Stomach (tissue), 9 donors: Measurements from ENCODE around the gene DPH7. TPM values are rescaled to one million over a fixed set of nuclear protein-coding genes. Genes with fewer than 3 reads are reported as not detected.

ENCODE experiments used
- DNase-seq, 2 donors: peaks; one replicate each; pipeline versions ENCODE4 v3.0.0 to v3.0.0-alpha.2; 2013 to 2019
- H3K27ac ChIP-seq, 5 donors: fragments of 200-600 bp in 4 of 5; sonication (generic) in 4 of 5; one replicate each; pipeline ENCODE4 v1.5.1; 2013 to 2019; ENCODE audit warnings: mild to moderate bottlenecking in 1 of 5, moderate library complexity in 1 of 5
- H3K27me3 ChIP-seq, 3 donors: fragments of 200-600 bp; sonication (generic); one replicate each; pipeline ENCODE4 v1.5.1; 2017 to 2019; ENCODE audit warnings: mixed run types in 1 of 3
- H3K36me3 ChIP-seq, 4 donors: fragments of 200-600 bp; sonication (generic); 1 replicate in 3 of 4; 2 replicates in 1 of 4; pipeline ENCODE4 v1.5.1; 2016 to 2019
- H3K4me1 ChIP-seq, 4 donors: fragments of 200-600 bp; sonication (generic); one replicate each; pipeline ENCODE4 v1.5.1; 2016 to 2019
- H3K4me3 ChIP-seq, 4 donors: fragments of 200-600 bp; sonication (generic) in 3 of 4; one replicate each; pipeline ENCODE4 v1.5.1; 2016 to 2019; ENCODE audit warnings: mild to moderate bottlenecking in 1 of 4
- H3K9me3 ChIP-seq, 4 donors: fragments of 200-600 bp; sonication (generic); one replicate each; pipeline ENCODE4 v1.5.1; 2016 to 2019
- EP300 ChIP-seq: sonication (generic); formaldehyde crosslinking; IDR thresholded peaks from one replicate; pipeline ENCODE4 v1.6.1; 2017; ENCODE audit warnings: antibody characterized with exemption
- POLR2A ChIP-seq, 4 donors: fragments of 450-650 bp; IDR thresholded peaks; one replicate each; pipeline ENCODE4 v1.6.1; 2016; ENCODE audit warnings: antibody characterized with exemption in 4 of 4, control low read depth in 2 of 4, mild to moderate bottlenecking in 1 of 4, moderate library complexity in 1 of 4
- POLR2AphosphoS5 ChIP-seq, 3 donors: sonication (generic); formaldehyde crosslinking; IDR thresholded peaks; one replicate each; pipeline ENCODE4 v1.6.1; 2016; ENCODE audit warnings: antibody characterized with exemption in 3 of 3
- WGBS, 5 donors: extraction: QIAGEN DNeasy Blood & Tissue Kit in 3 of 5; methylation state at CpG; one replicate each; pipeline versions ENCODE4 v1.1.5 to v1.1.7; 2013 to 2018; 5-methylcytosine and 5-hydroxymethylcytosine counted together
- intact Hi-C: fragments of 100-400 bp; cut with DNase I; formaldehyde crosslinking; loops from one replicate; pipeline ENCODE4 v1.15.1; 2023; ENCODE audit warnings: low total_unique reads
- polyA plus RNA-seq, 3 donors: library from polyadenylated mRNA; stranded (reverse); fragments of 200-250 nt; gene quantifications; one replicate each; pipeline ENCODE4 v1.2.3, GENCODE V29; 2013
- total RNA-seq, 5 donors: library from RNA; depleted of rRNA; stranded (reverse); fragments of >200 nt; gene quantifications; one replicate each; pipeline versions ENCODE4 v1.1.0 to v1.2.3, GENCODE V29; 2014 to 2016
- TF ChIP-seq, protein P1 (sequence below), 7 experiments: fragments of 450-650 bp in 4 of 7; fragments of 200-600 bp in 3 of 7; sonication (generic) in 3 of 7; IDR thresholded peaks; one replicate each; pipeline ENCODE4 v1.5.1; 2016 to 2019; ENCODE audit warnings: antibody characterized with exemption in 7 of 7, control low read depth in 2 of 7, mild to moderate bottlenecking in 1 of 7
- donor health status: healthy with polysubstance abuse.
- donor health status: Bipolar disorder and iron deficiency.
- donor health status: healthy.

Gene DPH7
- total and polyA plus RNA-seq, 8 donors, result 14.3 to 134 (median 23.8) TPM

DNA sequence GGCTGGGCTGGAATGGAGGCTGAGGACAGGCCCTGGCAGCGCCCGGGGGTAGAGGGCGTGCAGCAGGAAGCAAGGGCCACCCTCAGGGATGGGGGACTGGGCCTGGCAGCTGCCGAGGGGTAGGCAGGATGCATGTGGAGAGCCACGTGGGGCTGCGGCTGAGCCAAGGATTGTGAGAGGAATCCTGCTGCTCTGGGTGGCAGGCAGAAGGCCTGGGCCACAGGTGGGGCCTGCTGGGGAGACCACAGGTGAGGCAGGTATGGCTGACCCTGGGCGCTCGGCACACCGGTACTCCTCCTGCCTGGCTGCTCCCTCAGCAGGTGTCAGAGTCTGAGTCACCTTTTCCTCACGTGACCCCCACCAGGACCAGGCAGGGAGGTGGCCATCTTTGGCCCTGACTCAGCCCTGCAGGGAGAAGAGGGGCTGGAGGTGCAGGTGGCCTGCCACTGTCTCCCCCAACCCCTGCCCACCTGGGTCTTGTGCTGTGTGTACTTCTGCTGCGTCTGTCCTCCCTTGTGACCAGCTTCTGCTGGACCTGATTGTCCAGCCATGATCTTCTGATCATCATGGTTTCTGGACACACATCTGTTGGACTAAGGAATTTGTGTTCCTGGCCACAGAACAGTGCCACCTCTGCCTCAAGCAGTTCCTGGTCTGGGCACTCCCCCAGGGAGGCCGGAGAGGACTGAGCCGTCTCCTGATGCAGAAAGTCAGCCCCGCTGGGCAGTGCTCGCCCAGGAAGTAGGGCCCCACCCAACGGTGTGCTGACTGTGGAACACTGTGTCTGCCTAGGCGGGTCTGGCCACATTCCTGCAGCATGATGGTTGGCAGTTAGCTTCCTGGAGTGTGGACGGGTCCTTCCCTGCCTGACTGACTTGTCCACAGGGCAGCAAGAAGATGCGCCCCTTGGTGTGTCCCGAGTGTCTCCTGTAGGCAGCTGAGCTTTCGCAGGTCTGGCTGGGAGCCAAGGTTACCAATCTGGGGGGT is 33.2 kb upstream of the DPH7 start:
- intact Hi-C loops, result no loop called here
- H3K27me3 ChIP-seq, result no peaks in the 10 kb centered on the region
- 20 to 45% (median 26%) methylated on average over 13 to 21 of the region's 21 CpGs for WGBS, 5 donors
- no peaks in the 10 kb centered on the region for H3K9me3 ChIP-seq
- H3K27ac ChIP-seq, result peak overlapping the region; percentile 88 to 97 (median 93)
- TF ChIP-seq EP300 (no peak), POLR2AphosphoS5 (IDR thresholded peaks at IDR 0.05) (peak; percentile 30 to 96 (median 92)), POLR2A (IDR thresholded peaks at IDR 0.05) (peak in 1 of 4 donors; percentile 28)
- TF ChIP-seq, protein P1, sequence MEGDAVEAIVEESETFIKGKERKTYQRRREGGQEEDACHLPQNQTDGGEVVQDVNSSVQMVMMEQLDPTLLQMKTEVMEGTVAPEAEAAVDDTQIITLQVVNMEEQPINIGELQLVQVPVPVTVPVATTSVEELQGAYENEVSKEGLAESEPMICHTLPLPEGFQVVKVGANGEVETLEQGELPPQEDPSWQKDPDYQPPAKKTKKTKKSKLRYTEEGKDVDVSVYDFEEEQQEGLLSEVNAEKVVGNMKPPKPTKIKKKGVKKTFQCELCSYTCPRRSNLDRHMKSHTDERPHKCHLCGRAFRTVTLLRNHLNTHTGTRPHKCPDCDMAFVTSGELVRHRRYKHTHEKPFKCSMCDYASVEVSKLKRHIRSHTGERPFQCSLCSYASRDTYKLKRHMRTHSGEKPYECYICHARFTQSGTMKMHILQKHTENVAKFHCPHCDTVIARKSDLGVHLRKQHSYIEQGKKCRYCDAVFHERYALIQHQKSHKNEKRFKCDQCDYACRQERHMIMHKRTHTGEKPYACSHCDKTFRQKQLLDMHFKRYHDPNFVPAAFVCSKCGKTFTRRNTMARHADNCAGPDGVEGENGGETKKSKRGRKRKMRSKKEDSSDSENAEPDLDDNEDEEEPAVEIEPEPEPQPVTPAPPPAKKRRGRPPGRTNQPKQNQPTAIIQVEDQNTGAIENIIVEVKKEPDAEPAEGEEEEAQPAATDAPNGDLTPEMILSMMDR (IDR thresholded peaks at IDR 0.05), result no peak
- H3K4me3 ChIP-seq, result peak overlapping the region in 1 of 4 donors; percentile 25
- peak; percentile 96 to 97 for DNase-seq
- H3K36me3 ChIP-seq, result peaks cover 24 to 38% (median 34%) of the 10 kb centered on the region in 4 donors
- H3K4me1 ChIP-seq, result peaks cover 71 to 92% (median 83%) of the 10 kb centered on the region in 4 donors

DNA sequence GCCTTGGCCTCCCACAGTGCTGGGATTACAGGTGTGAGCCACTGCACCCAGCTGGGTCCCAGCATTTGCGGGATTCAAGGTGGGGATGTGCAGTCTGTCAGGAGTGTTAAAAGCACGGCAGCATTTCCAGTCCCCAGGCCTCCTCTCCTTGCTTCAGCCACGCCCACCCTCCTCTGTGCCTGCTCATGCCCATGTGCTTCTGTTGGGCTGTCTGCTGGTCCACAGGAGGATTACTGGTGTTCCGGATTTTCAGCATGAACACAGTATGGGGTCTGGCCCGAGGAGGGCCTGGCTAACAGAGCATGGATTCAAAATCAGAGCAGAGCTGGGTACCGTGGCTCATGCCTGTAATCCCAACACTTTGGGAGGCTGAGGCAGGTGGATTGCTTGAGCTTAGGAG is 32.2 kb upstream of the DPH7 start:
- Histone ChIP-seq H3K4me1 (peaks cover 78 to 92% (median 88%) of the 10 kb centered on the region in 4 donors), H3K27me3 (no peaks in the 10 kb centered on the region), H3K27ac (peak overlapping the region; percentile 88 to 97 (median 93)), H3K36me3 (peaks cover 24 to 29% (median 28%) of the 10 kb centered on the region in 4 donors), H3K4me3 (peak overlapping the region in 1 of 4 donors; percentile 25), H3K9me3 (no peaks in the 10 kb centered on the region)
- TF ChIP-seq POLR2A (IDR thresholded peaks at IDR 0.05), result no peak
- TF ChIP-seq POLR2AphosphoS5 (IDR thresholded peaks at IDR 0.05), result no peak
- TF ChIP-seq, protein P1 (IDR thresholded peaks at IDR 0.05), result no peak
- no peak for TF ChIP-seq EP300
- intact Hi-C loops, result no loop called here
- WGBS, 5 donors, result 65 to 75% (median 69%) methylated on average over 6 of the region's 6 CpGs
- no peak for DNase-seq

DNA sequence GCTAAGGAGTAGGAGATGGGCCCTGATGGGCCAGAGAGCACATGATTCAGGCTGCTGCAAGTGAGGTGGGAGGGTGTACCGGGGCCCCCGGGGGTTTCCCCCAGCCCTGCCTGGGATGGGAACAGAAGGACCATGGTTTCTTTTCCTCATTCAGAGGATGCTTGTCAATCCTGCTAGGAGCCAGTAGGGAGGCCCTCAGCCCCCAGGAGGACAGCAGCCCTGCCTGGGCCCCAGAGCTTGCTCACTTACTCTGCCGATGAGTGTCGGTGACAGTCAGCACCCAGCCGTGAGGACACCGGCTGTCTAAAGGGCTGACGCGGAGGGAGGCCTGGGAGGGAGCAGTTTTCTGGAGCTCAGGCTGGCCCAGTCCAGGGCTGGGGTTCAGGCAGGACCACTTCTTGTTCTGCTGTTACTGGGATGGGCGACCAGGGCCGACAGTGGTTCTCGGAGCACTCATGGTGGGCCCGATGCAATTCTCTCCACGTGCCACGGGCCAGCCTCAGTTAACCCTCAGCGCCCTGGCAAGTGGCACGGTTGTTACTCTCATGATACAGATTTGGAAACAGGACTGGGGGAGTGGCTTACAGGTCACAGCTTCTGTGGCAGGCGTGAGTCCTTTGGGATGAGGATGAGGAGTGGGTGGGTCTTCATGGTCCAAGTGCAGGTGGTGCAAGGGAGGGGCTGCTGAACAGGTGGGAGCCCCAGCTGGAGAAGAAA is 28.6 kb upstream of the DPH7 start:
- intact Hi-C loops, result loop anchor here (10.0 kb wide), 1 partner anchor 58 kb away; no protein-coding TSS in a partner anchor
- peaks cover 54 to 71% (median 64%) of the 10 kb centered on the region in 4 donors for H3K4me1 ChIP-seq
- WGBS, 5 donors, result 19 to 38% (median 24%) methylated on average over 11 to 17 of the region's 17 CpGs
- TF ChIP-seq EP300 (no peak), POLR2A (IDR thresholded peaks at IDR 0.05) (no peak), POLR2AphosphoS5 (IDR thresholded peaks at IDR 0.05) (no peak)
- TF ChIP-seq, protein P1 (IDR thresholded peaks at IDR 0.05), result no peak
- no peaks in the 10 kb centered on the region for H3K9me3 ChIP-seq
- no peaks in the 10 kb centered on the region for H3K27me3 ChIP-seq
- H3K36me3 ChIP-seq, result no peaks in the 10 kb centered on the region
- peak in 1 of 2 donors; percentile 63 for DNase-seq
- H3K4me3 ChIP-seq, result peak overlapping the region; percentile 62 to 90 (median 82)
- H3K27ac ChIP-seq, result peak overlapping the region; percentile 87 to 99 (median 91)

DNA sequence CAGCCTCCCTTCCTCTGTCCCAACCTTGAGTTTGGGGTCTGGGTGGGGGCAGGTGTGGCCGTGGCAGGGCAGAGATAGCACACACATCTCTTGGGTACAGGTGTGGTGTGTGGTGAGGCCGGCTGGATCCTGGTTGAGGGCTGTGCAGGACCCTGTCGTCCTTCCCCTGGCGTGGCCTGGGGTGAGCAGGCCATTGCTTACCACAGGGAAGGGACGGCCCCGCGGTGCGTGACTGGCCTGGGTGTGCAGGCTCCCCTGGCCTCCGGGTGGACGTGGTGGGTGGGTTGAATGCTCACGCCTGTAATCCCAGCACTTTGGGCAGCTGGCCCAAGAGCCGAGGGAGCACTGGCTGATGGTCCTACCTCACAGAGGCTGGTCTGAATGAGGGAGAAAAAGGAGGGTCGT is 28.0 kb upstream of the DPH7 start:
- intact Hi-C loops, result loop anchor here (10.0 kb wide), 1 partner anchor 58 kb away; no protein-coding TSS in a partner anchor
- Histone ChIP-seq H3K27ac (peak overlapping the region; percentile 87 to 99 (median 91)), H3K4me1 (peaks cover 49 to 65% (median 58%) of the 10 kb centered on the region in 4 donors), H3K4me3 (peak overlapping the region; percentile 62 to 90 (median 82)), H3K36me3 (no peaks in the 10 kb centered on the region), H3K27me3 (no peaks in the 10 kb centered on the region), H3K9me3 (no peaks in the 10 kb centered on the region)
- WGBS, 5 donors, result 10 to 25% (median 17%) methylated on average over 2 to 13 of the region's 13 CpGs
- no peak for TF ChIP-seq POLR2AphosphoS5 (IDR thresholded peaks at IDR 0.05)
- TF ChIP-seq EP300, result no peak
- no peak for TF ChIP-seq POLR2A (IDR thresholded peaks at IDR 0.05)
- TF ChIP-seq, protein P1 (IDR thresholded peaks at IDR 0.05), result no peak
- DNase-seq, result peak; percentile 38 to 55
